Thyroid gland (tissue), 4 donors: ENCODE results near the gene ATAD1.

Source experiments
- POLR2A ChIP-seq, 2 donors: fragments of 450-650 bp; IDR thresholded peaks; one replicate each; pipeline ENCODE4 v1.6.1; 2017; ENCODE audit warnings: antibody characterized with exemption in 2 of 2, mild to moderate bottlenecking in 2 of 2, moderate library complexity in 1 of 2
- TF ChIP-seq, protein P1 (sequence below), 6 experiments: fragments of 200-600 bp in 3 of 6; fragments of 450-650 bp in 3 of 6; sonication (generic) in 3 of 6; IDR thresholded peaks; one replicate each; pipeline ENCODE4 v1.5.1; 2016 to 2019; ENCODE audit warnings: antibody characterized with exemption in 6 of 6, mild to moderate bottlenecking in 2 of 6, inconsistent platforms in 1 of 6, moderate library complexity in 1 of 6

GRCh38 chr10:87723500-87723899 lies 94.5 kb downstream of the ATAD1 start:
- TF ChIP-seq, protein P1, sequence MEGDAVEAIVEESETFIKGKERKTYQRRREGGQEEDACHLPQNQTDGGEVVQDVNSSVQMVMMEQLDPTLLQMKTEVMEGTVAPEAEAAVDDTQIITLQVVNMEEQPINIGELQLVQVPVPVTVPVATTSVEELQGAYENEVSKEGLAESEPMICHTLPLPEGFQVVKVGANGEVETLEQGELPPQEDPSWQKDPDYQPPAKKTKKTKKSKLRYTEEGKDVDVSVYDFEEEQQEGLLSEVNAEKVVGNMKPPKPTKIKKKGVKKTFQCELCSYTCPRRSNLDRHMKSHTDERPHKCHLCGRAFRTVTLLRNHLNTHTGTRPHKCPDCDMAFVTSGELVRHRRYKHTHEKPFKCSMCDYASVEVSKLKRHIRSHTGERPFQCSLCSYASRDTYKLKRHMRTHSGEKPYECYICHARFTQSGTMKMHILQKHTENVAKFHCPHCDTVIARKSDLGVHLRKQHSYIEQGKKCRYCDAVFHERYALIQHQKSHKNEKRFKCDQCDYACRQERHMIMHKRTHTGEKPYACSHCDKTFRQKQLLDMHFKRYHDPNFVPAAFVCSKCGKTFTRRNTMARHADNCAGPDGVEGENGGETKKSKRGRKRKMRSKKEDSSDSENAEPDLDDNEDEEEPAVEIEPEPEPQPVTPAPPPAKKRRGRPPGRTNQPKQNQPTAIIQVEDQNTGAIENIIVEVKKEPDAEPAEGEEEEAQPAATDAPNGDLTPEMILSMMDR (IDR thresholded peaks at IDR 0.05) = no peak
- no peak for TF ChIP-seq POLR2A (IDR thresholded peaks at IDR 0.05)
